GM21825 (cell line): ENCODE results near the gene ENTPD6.
"Not testable (repeated sequence)": the region's sequence is repeated elsewhere in the genome, so short reads cannot be mapped to it uniquely, and the experiment has no call there.

ENCODE experiments used
- ATAC-seq: cut with Tn5 transposase; IDR thresholded peaks from one replicate; pipeline ENCODE4 v1.9.1; 2021; ENCODE audit warnings: mild to moderate bottlenecking, moderate library complexity; ENCODE audit not compliant: unreplicated experiment

The ENTPD6 gene

DNA sequence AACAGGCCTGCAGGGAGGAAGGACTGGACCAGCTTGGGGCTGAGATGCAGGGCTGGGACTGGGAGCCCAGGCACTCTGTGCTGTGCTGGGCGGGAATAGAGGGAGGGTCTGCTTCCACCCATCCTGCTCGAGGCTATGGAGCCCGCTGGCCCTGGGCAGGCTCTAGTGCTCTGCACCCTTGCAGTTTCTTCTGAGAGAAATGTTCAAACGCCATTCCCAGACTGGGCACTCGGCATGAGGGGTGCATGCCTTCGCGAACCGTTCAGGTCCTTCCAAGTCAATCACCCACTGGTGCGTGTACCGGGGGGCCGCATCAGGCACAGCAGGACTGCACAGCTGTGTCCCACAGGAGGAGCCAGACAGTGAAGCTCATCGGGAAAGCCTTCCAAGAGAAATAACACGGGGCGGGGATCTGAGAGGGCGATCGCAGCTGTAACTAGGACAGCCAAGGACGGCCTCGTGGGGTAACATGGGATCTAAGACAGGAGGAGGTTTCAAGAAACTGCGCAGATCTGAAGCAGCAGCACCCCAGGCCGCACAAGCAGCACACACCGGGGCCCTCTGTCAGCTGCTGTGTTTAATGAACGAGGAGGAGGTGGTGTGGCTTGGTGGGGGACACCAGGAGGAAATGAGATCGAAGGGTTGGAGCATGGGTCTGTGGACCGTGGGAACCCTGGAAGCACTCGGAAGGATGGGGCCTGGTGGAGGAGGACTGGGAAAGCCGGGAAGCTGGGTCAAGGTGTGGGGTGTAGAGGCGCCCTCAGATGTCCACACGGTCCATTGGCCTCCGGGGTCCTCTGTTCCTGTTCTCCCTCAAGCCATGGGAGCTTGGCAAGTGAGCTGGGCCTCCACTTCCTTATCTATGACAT is 26.3 kb downstream of the ENTPD6 start:
- no peak for ATAC-seq

DNA sequence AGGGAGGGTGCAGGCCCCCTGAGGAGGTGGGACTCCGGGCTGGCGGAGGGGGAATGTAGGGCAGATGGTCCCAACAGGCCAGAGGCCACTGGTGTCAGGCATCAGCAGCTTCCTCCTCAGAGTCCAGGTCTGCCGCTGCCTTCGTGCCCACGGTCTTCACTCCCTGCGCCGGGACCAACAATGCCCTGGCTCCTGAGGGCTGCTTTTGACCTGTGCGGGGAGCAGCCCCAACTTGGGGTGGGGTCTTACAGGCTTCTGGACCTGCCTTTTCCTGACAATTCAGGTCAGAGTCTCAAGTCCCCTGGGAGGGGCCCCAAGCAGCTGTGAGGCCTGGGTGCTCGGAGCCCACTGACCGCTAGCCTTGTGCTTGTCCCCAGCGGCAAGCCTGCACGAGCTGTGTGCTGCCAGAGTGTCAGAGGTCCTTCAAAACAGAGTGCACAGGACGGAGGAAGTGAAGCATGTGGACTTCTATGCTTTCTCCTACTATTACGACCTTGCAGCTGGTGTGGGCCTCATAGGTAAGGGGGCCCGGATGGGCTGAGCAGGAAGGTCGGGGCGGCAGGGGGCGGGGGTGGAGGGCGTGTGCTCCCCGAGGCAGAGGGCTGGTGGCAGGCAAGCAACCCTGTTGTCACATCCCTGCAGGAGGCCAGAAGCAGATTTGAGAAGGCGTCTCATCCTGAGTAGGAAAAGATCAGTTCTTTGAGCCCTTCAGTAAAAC is 27.1 kb downstream of the ENTPD6 start:
- no peak for ATAC-seq

DNA sequence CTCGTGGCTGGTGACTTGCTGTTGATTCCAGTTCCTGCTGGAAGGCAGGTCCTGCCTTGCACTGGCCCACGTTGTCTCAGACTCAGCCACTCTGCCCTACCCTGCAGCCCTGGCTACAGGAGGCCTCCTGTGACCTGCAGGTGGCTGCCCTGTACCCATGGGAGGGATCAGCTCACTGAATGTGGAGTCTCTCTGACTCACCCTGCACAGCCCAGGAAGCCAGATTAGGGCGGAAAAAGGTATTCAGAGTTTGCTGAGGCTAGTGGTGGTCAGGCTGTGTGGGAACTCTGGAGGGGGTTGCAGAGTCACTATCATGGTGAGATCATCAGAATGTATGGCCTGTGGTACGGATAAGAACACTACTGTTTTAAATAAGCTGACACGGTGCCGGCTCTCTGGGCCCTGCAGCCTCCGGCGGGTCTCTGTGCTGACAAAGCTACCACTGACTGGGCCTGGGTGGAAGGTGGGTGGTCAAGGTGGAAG is 27.7 kb downstream of the ENTPD6 start:
- no peak for ATAC-seq

GRCh38 chr20:25223765-25224720 is 28.5 kb downstream of the ENTPD6 start:
- ATAC-seq: no peak

DNA sequence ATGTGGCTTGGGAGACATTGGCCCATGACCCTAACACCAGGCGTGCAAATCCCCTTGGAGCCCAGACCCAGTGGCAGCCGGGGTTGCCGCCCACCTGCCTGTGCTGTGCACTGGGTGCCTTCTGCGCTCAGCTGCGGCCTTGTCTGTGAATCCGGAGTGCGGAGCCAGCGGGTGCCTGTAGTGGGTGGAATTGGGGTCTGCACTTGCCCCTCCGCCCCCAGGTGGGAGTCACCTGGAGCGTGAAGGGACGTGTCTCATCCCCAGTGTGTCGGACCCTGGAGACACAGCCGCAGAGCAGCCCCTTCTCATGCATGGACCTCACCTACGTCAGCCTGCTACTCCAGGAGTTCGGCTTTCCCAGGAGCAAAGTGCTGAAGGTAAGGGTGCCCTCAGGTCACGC is 29.4 kb downstream of the ENTPD6 start:
- no peak for ATAC-seq

- ATAC-seq: no peak
Measured at GRCh38 chr20:25225642-25226432, 30.3 kb downstream of the ENTPD6 start.

DNA sequence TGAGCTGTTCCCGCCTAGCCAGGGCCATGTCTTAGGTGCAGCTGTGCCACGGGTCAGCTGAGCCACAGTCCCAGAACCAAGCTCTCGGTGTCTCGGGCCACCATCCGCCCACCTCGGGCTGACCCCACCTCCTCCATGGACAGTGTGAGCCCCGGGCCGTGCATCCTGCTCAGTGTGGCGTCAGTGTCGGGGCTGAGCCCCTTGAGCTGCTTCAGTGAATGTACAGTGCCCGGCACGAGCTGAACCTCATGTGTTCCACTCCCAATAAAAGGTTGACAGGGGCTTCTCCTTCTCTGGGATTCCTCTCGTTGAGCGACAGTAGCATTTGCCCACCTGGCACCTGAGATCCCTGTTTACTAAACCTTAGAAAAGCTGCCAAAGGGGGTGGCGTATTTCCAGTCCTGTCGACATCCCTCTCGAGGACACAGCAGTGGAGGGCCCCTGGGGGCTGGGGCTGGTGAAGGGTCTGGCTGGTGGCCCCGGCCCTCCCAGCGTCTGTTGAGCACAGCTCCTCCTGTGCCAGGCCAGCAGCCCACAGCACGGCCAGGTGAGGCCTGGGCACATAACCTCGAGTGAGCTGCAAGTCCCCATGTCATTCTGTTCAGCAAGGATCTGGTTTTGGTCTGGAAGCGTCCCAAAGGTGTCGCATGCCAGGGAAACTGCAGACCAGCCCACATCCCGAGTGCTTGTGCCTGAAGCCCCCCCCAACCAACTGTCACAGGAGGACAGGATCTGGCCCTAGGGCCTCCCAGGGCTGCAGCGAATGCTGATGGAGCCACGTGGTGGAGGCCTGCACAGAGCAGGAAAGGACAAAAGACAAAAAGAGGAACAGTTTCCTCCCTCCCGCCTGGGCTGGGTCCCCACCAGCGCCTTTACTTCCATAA is 31.2 kb downstream of the ENTPD6 start:
- ATAC-seq: no peak

DNA sequence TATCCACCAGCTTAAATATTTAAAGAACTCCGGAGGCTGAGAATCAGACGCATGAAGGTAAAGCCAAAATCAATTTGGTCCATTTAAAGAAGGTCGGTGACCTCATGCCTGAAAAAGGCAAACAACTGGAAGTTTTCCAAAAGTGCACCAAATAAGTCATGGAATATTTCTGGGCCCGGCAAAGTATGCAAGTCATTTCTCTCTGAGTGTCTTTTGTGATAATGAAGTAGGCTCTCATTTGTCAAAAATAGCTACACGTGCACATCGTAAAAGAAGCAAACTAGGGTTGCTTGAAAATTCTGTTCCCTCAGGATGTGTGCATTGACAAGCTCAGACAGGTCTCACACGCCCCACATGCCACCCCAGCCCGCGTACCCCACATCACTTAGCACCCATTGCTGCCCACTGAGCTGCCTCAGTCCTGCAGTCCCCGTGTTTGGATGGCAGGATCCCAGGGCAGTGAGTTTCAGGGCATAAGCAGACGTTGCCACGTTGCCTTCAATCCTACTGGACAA is 31.9 kb downstream of the ENTPD6 start:
- ATAC-seq: no peak

- no peak for ATAC-seq
Measured at GRCh38 chr20:25229486-25230165, 34.1 kb downstream of the ENTPD6 start.

DNA sequence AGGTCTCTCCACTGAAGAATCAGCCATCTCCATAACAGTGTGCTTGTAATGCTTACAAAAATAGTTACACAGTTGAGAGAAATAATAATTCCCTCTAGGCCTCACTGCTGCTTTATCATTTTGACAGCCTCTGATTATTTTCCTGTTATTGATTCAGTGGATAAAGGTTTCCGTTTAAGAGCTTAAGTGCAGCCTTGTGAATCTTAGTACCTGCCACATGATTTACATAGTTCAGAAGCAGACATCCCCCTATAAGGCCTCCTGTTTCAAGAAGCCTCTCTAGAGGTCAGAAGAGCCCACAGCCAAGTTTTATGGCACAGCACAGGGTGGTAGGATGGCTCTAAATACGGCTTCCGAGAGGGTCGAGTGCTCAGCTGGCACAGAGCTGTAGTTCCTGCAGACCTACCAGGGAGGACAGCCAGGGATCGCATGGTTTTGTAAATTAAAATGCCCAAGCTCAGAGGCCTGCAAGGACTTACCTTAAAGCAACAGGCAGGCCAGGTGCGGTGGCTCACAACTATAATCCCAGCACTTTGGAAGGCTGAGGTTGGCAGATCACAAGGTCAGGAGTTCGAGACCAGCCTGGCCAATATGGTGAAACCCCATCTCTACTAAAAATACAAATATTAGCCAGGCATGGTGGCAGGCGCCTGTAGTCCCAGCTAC is 34.8 kb downstream of the ENTPD6 start:
- ATAC-seq: peak; percentile 86

GRCh38 chr20:25233016-25233772 is 37.7 kb downstream of the ENTPD6 start:
- ATAC-seq: no peak

- ATAC-seq: not testable (repeated sequence)
Measured at GRCh38 chr20:25234009-25234849, 38.7 kb downstream of the ENTPD6 start.

GRCh38 chr20:25236450-25237304 is 41.2 kb downstream of the ENTPD6 start:
- no peak for ATAC-seq

DNA sequence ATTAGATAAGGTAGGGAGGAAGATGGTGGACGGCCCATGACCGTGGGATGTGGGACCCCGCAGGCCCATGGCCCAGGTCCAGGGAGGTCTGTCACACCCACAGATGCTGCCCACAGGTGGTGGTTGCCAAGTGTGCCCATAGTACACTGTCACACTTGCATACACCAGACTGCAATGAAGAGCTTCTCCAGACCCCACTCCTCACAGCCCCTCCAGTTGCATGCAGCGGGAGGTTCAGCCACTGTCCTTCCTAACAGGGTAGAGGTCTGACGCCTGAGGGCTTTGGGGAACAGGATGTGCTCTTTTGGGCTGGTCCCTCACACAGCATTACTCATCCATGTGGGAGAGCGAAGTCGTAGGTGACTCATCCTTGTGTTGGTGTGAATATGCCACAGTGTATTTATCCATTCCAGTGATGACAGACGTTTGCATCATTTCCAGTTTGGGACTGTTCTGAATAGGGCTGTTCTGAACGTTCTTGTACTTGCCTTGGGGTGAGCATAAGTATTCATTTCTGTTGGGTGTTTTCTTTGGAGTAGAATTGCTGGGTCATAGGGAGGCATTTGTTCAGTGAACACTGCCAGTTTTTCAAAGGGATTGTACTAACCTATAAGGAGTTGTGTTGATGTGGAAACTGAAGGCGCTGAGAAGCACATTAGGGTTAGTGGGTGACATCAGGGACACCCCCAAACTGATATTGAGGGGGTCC is 42.3 kb downstream of the ENTPD6 start:
- ATAC-seq: peak; percentile 73
